Esophagus muscularis mucosa (tissue), 4 donors: ENCODE results near the gene SURF4. TPM values are rescaled to one million over a fixed set of nuclear protein-coding genes. Genes with fewer than 3 reads are reported as not detected.

Source experiments
- DNase-seq: peaks from one replicate; pipeline ENCODE4 v3.0.0-alpha.2; 2017; ENCODE audit errors: extremely low spot score
- H3K27ac ChIP-seq, 4 donors: fragments of 200-600 bp; sonication (generic); replicated peaks in 1 of 4; 1 replicate in 3 of 4; 2 replicates in 1 of 4; pipeline ENCODE4 v1.5.1; 2016 to 2019; ENCODE audit warnings: mild to moderate bottlenecking in 1 of 4
- H3K27me3 ChIP-seq, 4 donors: fragments of 200-600 bp; sonication (generic); one replicate each; pipeline versions ENCODE4 v1.5.1 to v1.6.0; 2016 to 2019
- H3K36me3 ChIP-seq, 4 donors: fragments of 200-600 bp; sonication (generic); one replicate each; pipeline ENCODE4 v1.5.1; 2016 to 2019
- H3K4me1 ChIP-seq, 4 donors: fragments of 200-600 bp; sonication (generic); one replicate each; pipeline ENCODE4 v1.5.1; 2016 to 2019
- H3K4me3 ChIP-seq, 4 donors: fragments of 200-600 bp; sonication (generic); 1 replicate in 2 of 4; 2 replicates in 2 of 4; pipeline ENCODE4 v1.5.1; 2016 to 2019; ENCODE audit warnings: mild to moderate bottlenecking in 4 of 4, moderate library complexity in 1 of 4
- H3K9me3 ChIP-seq, 4 donors: fragments of 200-600 bp; sonication (generic); 1 replicate in 3 of 4; 2 replicates in 1 of 4; pipeline ENCODE4 v1.5.1; 2016 to 2019
- EP300 ChIP-seq: sonication (generic); formaldehyde crosslinking; IDR thresholded peaks from one replicate; pipeline ENCODE4 v1.6.1; 2017; ENCODE audit warnings: antibody characterized with exemption
- POLR2A ChIP-seq: fragments of 450-650 bp; IDR thresholded peaks from one replicate; pipeline ENCODE4 v1.6.1; 2017; ENCODE audit warnings: antibody characterized with exemption, moderate library complexity, mild to moderate bottlenecking, low read depth
- POLR2AphosphoS5 ChIP-seq, 2 donors: sonication (generic); formaldehyde crosslinking; IDR thresholded peaks; one replicate each; pipeline ENCODE4 v1.6.1; 2017; ENCODE audit warnings: antibody characterized with exemption in 2 of 2
- WGBS: methylation state at CpG from one replicate; pipeline ENCODE4 v1.1.5; 2018; 5-methylcytosine and 5-hydroxymethylcytosine counted together
- intact Hi-C: fragments of 100-400 bp; cut with DNase I; formaldehyde crosslinking; loops from one replicate; pipeline ENCODE4 v1.15.1; 2023
- total RNA-seq, 4 donors: library from RNA; depleted of rRNA; stranded (reverse); fragments of >200 nt; gene quantifications; one replicate each; pipeline versions ENCODE4 v1.1.0 to v1.2.1, GENCODE V29; 2016
- TF ChIP-seq, protein P1 (sequence below), 3 experiments: fragments of 200-600 bp in 2 of 3; fragments of 450-650 bp in 1 of 3; sonication (generic) in 2 of 3; IDR thresholded peaks; one replicate each; pipeline ENCODE4 v1.5.1; 2017 to 2019; ENCODE audit warnings: antibody characterized with exemption in 3 of 3, mild to moderate bottlenecking in 2 of 3, moderate library complexity in 1 of 3

The SURF4 gene
- total RNA-seq, 4 donors from 2014 or later = 83.9 to 139 (median 127) TPM

DNA sequence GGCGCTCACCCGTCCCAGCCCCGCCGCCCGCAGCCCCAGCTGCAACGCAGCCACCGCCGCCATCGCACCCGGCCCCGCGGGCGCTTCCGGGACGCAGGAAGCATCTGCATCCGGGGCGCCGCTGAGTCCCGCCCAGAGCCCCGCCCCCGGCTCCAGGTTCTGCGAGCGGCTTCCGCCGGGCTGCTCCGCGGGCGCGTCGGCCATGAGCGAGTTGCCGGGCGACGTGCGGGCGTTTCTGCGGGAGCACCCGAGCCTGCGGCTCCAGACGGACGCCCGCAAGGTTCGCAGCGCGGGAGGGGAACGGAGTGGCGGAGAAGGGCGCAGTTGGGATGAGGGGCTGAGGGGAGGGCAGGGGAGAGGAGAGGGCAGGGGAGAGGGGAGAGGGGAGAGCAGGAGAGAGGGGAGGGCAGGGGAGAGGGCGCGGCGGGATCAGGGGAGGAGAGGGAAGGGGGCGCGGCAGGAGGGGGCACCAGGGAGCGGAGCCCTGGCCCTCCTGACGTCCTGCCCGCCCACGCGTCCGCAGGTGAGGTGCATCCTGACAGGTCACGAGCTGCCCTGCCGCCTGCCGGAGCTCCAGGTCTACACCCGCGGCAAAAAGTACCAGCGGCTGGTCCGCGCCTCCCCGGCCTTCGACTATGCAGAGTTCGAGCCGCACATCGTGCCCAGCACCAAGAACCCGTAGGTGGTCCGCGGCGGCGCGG, 19.3 kb downstream of the SURF4 start, which contains the start of the genes SURF1 and SURF2:
SURF1 (minus strand) TSS at position 97 of the 701 bp plus-strand sequence; CDS start at position 63, 34 bp downstream.
SURF2 (plus strand) TSS at position 160 of the 701 bp plus-strand sequence; CDS start at position 203, 43 bp downstream.
- intact Hi-C loops = no loop called here
- Histone ChIP-seq H3K4me1 (peaks cover 27 to 40% (median 36%) of the 10 kb centered on the region in 4 donors), H3K27ac (peak within 1 kb of the TSS; percentile 67 to 90 (median 78)), H3K36me3 (peaks cover 25 to 59% (median 47%) of the 10 kb centered on the region in 4 donors), H3K27me3 (no peaks in the 10 kb centered on the region), H3K4me3 (peak within 1 kb of the TSS; percentile 81 to 88 (median 85)), H3K9me3 (no peaks in the 10 kb centered on the region)
- TF ChIP-seq POLR2A (no peak), POLR2AphosphoS5 (IDR thresholded peaks at IDR 0.05) (peak; percentile 77 to 88)
- peak; percentile 96 for DNase-seq
- WGBS = 0% methylated on average over 13 of the region's 78 CpGs

DNA sequence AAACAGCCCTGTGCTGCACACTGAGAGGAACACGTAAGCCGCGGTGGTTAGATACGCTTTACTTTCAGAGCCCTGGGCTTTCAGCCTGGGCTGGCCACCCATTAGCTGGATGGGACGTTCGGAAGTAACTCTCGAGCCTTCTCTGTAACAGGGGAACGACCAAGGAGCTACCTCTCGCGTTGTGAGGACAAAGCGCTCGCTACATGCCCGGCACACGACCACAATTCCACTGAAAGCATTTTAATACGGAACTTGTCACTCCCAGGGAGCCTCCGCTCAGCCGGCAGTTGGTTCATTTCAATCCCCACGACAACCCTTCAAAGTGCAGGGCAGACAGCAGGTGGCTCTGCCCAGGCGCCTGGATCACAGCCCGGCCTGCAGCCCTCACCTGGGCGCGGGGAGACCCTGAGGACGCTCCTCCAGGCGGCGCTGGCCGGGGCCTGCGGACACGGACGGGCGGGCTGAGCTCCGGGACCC, 19.9 kb downstream of the SURF4 start:
- TF ChIP-seq POLR2A = no peak
- TF ChIP-seq, protein P1, sequence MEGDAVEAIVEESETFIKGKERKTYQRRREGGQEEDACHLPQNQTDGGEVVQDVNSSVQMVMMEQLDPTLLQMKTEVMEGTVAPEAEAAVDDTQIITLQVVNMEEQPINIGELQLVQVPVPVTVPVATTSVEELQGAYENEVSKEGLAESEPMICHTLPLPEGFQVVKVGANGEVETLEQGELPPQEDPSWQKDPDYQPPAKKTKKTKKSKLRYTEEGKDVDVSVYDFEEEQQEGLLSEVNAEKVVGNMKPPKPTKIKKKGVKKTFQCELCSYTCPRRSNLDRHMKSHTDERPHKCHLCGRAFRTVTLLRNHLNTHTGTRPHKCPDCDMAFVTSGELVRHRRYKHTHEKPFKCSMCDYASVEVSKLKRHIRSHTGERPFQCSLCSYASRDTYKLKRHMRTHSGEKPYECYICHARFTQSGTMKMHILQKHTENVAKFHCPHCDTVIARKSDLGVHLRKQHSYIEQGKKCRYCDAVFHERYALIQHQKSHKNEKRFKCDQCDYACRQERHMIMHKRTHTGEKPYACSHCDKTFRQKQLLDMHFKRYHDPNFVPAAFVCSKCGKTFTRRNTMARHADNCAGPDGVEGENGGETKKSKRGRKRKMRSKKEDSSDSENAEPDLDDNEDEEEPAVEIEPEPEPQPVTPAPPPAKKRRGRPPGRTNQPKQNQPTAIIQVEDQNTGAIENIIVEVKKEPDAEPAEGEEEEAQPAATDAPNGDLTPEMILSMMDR (IDR thresholded peaks at IDR 0.05) = peak in 1 of 3 experiments; percentile 8
- 1% methylated on average over 18 of the region's 31 CpGs for WGBS
- Histone ChIP-seq H3K4me1 (peaks cover 27 to 40% (median 36%) of the 10 kb centered on the region in 4 donors), H3K9me3 (no peaks in the 10 kb centered on the region), H3K36me3 (peaks cover 25 to 59% (median 47%) of the 10 kb centered on the region in 4 donors), H3K27me3 (no peaks in the 10 kb centered on the region), H3K27ac (peak overlapping the region; percentile 67 to 90 (median 78)), H3K4me3 (peak overlapping the region; percentile 81 to 88 (median 85))
- intact Hi-C loops = no loop called here
- DNase-seq = no peak

- Histone ChIP-seq H3K4me1 (peaks cover 30 to 47% (median 41%) of the 10 kb centered on the region in 4 donors), H3K27me3 (no peaks in the 10 kb centered on the region), H3K9me3 (no peaks in the 10 kb centered on the region), H3K4me3 (no peak overlapping the region), H3K36me3 (peaks cover 30 to 59% (median 48%) of the 10 kb centered on the region in 4 donors), H3K27ac (no peak overlapping the region)
- 100% methylated on average over 2 of the region's 7 CpGs for WGBS
- intact Hi-C loops = no loop called here
- no peak for DNase-seq
- TF ChIP-seq, protein P1 (IDR thresholded peaks at IDR 0.05) = no peak
- no peak for TF ChIP-seq POLR2A
- no peak for TF ChIP-seq POLR2AphosphoS5 (IDR thresholded peaks at IDR 0.05)
- no peak for TF ChIP-seq EP300
Observed at GRCh38 chr9:133354766-133355165, 21.1 kb downstream of the SURF4 start.

DNA sequence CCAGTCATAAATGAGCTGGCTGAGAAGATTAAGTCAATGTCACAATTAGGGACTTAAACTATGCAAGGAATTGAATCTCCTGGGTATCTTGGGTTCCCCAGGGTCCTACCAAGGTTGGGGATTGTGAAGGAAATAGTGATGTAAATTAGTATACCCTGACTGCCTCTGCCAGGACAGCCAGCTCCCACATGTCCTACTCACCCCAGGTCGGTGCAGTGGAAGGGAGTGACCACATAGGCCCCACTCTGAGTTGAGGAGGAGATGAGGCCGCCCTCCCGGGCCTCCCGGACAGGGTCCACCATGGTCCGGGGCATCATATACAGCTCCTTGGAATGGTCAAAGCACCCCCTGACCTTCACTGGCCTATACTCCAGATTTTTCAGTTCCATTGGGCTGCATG, 22.3 kb downstream of the SURF4 start:
- Histone ChIP-seq H3K4me1 (peaks cover 40 to 60% (median 52%) of the 10 kb centered on the region in 4 donors), H3K9me3 (no peaks in the 10 kb centered on the region), H3K4me3 (no peak overlapping the region), H3K27ac (no peak overlapping the region), H3K36me3 (peaks cover 34 to 57% (median 52%) of the 10 kb centered on the region in 4 donors), H3K27me3 (no peaks in the 10 kb centered on the region)
- no peak for DNase-seq
- intact Hi-C loops = no loop called here
- TF ChIP-seq, protein P1 (IDR thresholded peaks at IDR 0.05) = no peak
- 86% methylated on average over 4 of the region's 5 CpGs for WGBS

- no peak for DNase-seq
- TF ChIP-seq POLR2AphosphoS5 (IDR thresholded peaks at IDR 0.05) = no peak
- TF ChIP-seq, protein P1 (IDR thresholded peaks at IDR 0.05) = no peak
- no peak for TF ChIP-seq EP300
- TF ChIP-seq POLR2A = no peak
- Histone ChIP-seq H3K4me1 (peaks cover 37 to 57% (median 47%) of the 10 kb centered on the region in 4 donors), H3K9me3 (no peaks in the 10 kb centered on the region), H3K27ac (no peak overlapping the region), H3K36me3 (peaks cover 34 to 57% (median 52%) of the 10 kb centered on the region in 4 donors), H3K27me3 (no peaks in the 10 kb centered on the region), H3K4me3 (no peak overlapping the region)
- WGBS = 72% methylated on average over 8 of the region's 8 CpGs
- intact Hi-C loops = no loop called here
Observed at GRCh38 chr9:133352635-133353340, 23.1 kb downstream of the SURF4 start.
